ENCODE measurements around the gene PLIN5. TPM values are rescaled to one million over a fixed set of nuclear protein-coding genes. Genes with fewer than 3 reads are reported as not detected.

Gene PLIN5
- total RNA-seq, 1 donor from 2014 or later, result 73.5 TPM

DNA sequence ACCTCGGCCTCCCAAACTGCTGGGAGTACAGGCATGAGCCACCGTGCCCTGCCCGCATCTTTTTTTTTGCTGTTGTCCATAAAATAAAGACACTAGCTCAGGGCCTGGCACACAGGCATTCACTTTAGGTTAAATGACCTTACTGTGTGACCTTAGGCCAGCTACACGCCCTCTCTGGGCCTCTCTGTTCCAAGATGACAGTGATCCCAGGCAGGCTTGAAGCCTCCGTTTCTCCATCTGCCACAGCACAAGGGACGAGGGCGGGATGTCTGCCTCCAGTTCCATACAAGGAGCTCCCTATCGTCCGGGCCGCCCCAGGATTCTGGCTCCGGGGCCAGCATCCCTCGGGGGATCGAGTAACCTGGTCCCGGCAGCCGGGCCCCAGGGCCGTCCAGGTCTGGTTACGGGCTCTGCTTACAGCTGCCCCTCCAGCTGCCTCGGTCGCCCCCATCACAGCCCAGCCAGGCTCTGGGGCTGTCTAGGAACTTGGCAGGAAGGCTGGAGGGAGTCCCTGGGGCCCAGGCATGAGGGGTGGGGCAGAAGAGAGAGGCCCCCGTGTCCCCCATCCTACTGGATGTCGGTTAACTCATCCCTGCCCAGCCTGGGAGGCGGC lies 36.4 kb upstream of the PLIN5 start:
- no peaks in the 10 kb centered on the region for H3K9me3 ChIP-seq (replicated peaks)
- no peak for TF ChIP-seq CTCF (IDR thresholded peaks at IDR 0.05; ENCODE audit: borderline replicate concordance)
- peaks cover 40% of the 10 kb centered on the region for H3K4me1 ChIP-seq
- no peaks in the 10 kb centered on the region for H3K36me3 ChIP-seq
- H3K4me3 ChIP-seq, result no peak overlapping the region
- intact Hi-C loops (cut with micrococcal nuclease), result no loop called here
- peaks cover 25% of the 10 kb centered on the region for H3K27me3 ChIP-seq (ENCODE audit: low read depth)
- no peak overlapping the region for H3K27ac ChIP-seq (replicated peaks)
- DNase-seq, result no peak

GRCh38 chr19:4570916-4571304 lies 35.9 kb upstream of the PLIN5 start:
- intact Hi-C loops (cut with micrococcal nuclease), result no loop called here
- Histone ChIP-seq H3K36me3 (no peaks in the 10 kb centered on the region), H3K4me1 (peaks cover 37% of the 10 kb centered on the region), H3K27ac (replicated peaks) (no peak overlapping the region), H3K4me3 (no peak overlapping the region), H3K27me3 (ENCODE audit: low read depth) (peaks cover 20% of the 10 kb centered on the region), H3K9me3 (replicated peaks) (no peaks in the 10 kb centered on the region)
- no peak for DNase-seq
- TF ChIP-seq CTCF (IDR thresholded peaks at IDR 0.05; ENCODE audit: borderline replicate concordance), result no peak

DNA sequence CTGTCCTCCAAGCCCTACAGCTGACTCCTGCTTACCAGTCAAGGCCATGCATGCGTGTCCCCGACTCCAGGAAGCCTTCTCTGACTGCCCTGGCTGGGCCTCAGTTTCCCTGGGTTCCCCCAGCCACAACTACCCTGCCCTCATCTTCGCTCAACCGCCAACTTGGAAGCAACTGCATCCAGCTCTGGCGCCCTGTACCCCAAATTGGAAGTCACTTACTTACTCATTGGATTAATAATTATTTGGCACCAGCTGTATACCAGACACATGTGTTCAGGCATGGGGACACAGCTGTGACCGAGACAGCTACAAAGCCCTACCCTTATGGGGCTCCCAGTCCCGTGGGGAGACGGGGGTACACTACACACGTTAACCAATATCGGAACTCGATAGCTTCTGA lies 35.4 kb upstream of the PLIN5 start:
- no peaks in the 10 kb centered on the region for H3K36me3 ChIP-seq
- peaks cover 32% of the 10 kb centered on the region for H3K4me1 ChIP-seq
- intact Hi-C loops (cut with micrococcal nuclease), result no loop called here
- no peak for TF ChIP-seq CTCF (IDR thresholded peaks at IDR 0.05; ENCODE audit: borderline replicate concordance)
- H3K27me3 ChIP-seq (ENCODE audit: low read depth), result peaks cover 15% of the 10 kb centered on the region
- DNase-seq, result no peak
- H3K27ac ChIP-seq (replicated peaks), result no peak overlapping the region
- no peaks in the 10 kb centered on the region for H3K9me3 ChIP-seq (replicated peaks)
- no peak overlapping the region for H3K4me3 ChIP-seq

- H3K27me3 ChIP-seq (ENCODE audit: low read depth), result peaks cover under 1% of the 10 kb centered on the region
- H3K4me3 ChIP-seq, result no peak overlapping the region
- peaks cover 19% of the 10 kb centered on the region for H3K4me1 ChIP-seq
- TF ChIP-seq CTCF (IDR thresholded peaks at IDR 0.05; ENCODE audit: borderline replicate concordance), result no peak
- no peaks in the 10 kb centered on the region for H3K9me3 ChIP-seq (replicated peaks)
- DNase-seq, result no peak
- intact Hi-C loops (cut with micrococcal nuclease), result no loop called here
- no peaks in the 10 kb centered on the region for H3K36me3 ChIP-seq
- H3K27ac ChIP-seq (replicated peaks), result no peak overlapping the region
Measured at GRCh38 chr19:4568886-4569285, 33.9 kb upstream of the PLIN5 start.

DNA sequence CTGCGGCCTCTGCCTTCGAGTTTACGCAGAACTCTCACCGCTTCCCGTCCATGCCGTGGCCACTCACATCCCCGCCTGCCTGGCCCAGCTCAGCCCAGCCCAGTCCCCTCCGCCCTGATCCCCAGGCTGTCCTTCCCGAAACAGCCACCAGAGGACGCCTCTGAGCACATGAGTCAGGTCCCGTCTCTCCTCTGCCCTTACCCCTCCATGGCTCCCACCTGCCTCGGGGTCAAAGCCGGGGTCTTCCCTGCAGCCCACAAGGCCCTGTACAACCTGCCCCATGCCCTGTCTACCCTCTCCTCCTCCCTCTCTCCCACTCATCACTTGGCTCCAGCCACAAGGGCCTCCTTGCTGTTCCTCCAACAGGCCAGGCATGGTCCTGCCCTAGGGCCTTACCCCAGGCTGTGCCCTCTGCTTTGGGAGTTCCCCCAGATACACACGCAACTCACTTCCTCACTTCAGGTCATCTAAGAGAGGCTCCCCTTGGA lies 32.6 kb upstream of the PLIN5 start:
- Histone ChIP-seq H3K27me3 (ENCODE audit: low read depth) (no peaks in the 10 kb centered on the region), H3K9me3 (replicated peaks) (no peaks in the 10 kb centered on the region), H3K4me1 (peaks cover 19% of the 10 kb centered on the region), H3K27ac (replicated peaks) (peak overlapping the region; percentile 67), H3K4me3 (peak overlapping the region; percentile 19), H3K36me3 (no peaks in the 10 kb centered on the region)
- peak; percentile 85 for TF ChIP-seq CTCF (IDR thresholded peaks at IDR 0.05; ENCODE audit: borderline replicate concordance)
- DNase-seq, result peak; percentile 69
- intact Hi-C loops (cut with micrococcal nuclease), result no loop called here
